ENCODE results near the gene ADCY5.

The ADCY5 gene

GRCh38 chr3:123374016-123374415 is 74.9 kb downstream of the ADCY5 start:
- H3K4me2 ChIP-seq (ENCODE audit: low read length), result no peak overlapping the region
- H4K5ac ChIP-seq (ENCODE audit: low read length), result no peak overlapping the region
- no peak overlapping the region for H3K9ac ChIP-seq (ENCODE audit: low read length)
- H3K4me3 ChIP-seq (ENCODE audit: low read length), result no peak overlapping the region
- H3K27ac ChIP-seq (ENCODE audit: low read depth, low read length), result no peak overlapping the region
- H2BK120ac ChIP-seq (ENCODE audit: low read depth, low read length), result no peak overlapping the region
- no peaks in the 10 kb centered on the region for H3K79me2 ChIP-seq (ENCODE audit: control insufficient read depth, insufficient read depth, low read length)
- no peak overlapping the region for H3K4ac ChIP-seq (ENCODE audit: low read depth, low read length)
- H3K36me3 ChIP-seq (ENCODE audit: control insufficient read depth, insufficient read depth, low read length), result no peaks in the 10 kb centered on the region
- WGBS (ENCODE audit: extremely low coverage, insufficient coverage, low lambda C conversion rate), result no CpG with 5 or more reads among the region's 2 CpGs
- H2BK5ac ChIP-seq (ENCODE audit: low read length), result no peak overlapping the region
- H3K23ac ChIP-seq (ENCODE audit: low read length), result no peak overlapping the region
- DNase-seq, result no peak
- H3K56ac ChIP-seq (ENCODE audit: low read length), result no peak overlapping the region
- H3K27me3 ChIP-seq (ENCODE audit: insufficient read depth, low read length, poor library complexity), result no peaks in the 10 kb centered on the region
- no peaks in the 10 kb centered on the region for H3K4me1 ChIP-seq (ENCODE audit: control insufficient read depth, low read depth, low read length)
- H4K8ac ChIP-seq (ENCODE audit: low read depth, low read length), result no peak overlapping the region
- H3K79me1 ChIP-seq (ENCODE audit: low read length), result no peaks in the 10 kb centered on the region
- no peak overlapping the region for H3K18ac ChIP-seq (ENCODE audit: low read length)
- no peak overlapping the region for H2BK15ac ChIP-seq (replicated peaks; ENCODE audit: low read depth)
- H2AK5ac ChIP-seq (ENCODE audit: low read length), result no peak overlapping the region

- H2BK15ac ChIP-seq (replicated peaks; ENCODE audit: low read depth), result no peak overlapping the region
- no peaks in the 10 kb centered on the region for H3K27me3 ChIP-seq (ENCODE audit: insufficient read depth, low read length, poor library complexity)
- no peak overlapping the region for H3K4me2 ChIP-seq (ENCODE audit: low read length)
- H3K18ac ChIP-seq (ENCODE audit: low read length), result no peak overlapping the region
- H4K8ac ChIP-seq (ENCODE audit: low read depth, low read length), result no peak overlapping the region
- H2BK120ac ChIP-seq (ENCODE audit: low read depth, low read length), result no peak overlapping the region
- no peak overlapping the region for H3K56ac ChIP-seq (ENCODE audit: low read length)
- H2AK5ac ChIP-seq (ENCODE audit: low read length), result no peak overlapping the region
- H3K79me2 ChIP-seq (ENCODE audit: control insufficient read depth, insufficient read depth, low read length), result no peaks in the 10 kb centered on the region
- no peak overlapping the region for H3K4ac ChIP-seq (ENCODE audit: low read depth, low read length)
- no peaks in the 10 kb centered on the region for H3K4me1 ChIP-seq (ENCODE audit: control insufficient read depth, low read depth, low read length)
- WGBS (ENCODE audit: extremely low coverage, insufficient coverage, low lambda C conversion rate), result no CpG with 5 or more reads among the region's 13 CpGs
- H3K9ac ChIP-seq (ENCODE audit: low read length), result no peak overlapping the region
- no peak overlapping the region for H3K4me3 ChIP-seq (ENCODE audit: low read length)
- no peak overlapping the region for H2BK5ac ChIP-seq (ENCODE audit: low read length)
- H3K27ac ChIP-seq (ENCODE audit: low read depth, low read length), result no peak overlapping the region
- H3K23ac ChIP-seq (ENCODE audit: low read length), result no peak overlapping the region
- no peak overlapping the region for H4K5ac ChIP-seq (ENCODE audit: low read length)
- no peak for DNase-seq
- no peaks in the 10 kb centered on the region for H3K36me3 ChIP-seq (ENCODE audit: control insufficient read depth, insufficient read depth, low read length)
- H3K79me1 ChIP-seq (ENCODE audit: low read length), result no peaks in the 10 kb centered on the region
These were observed 75.4 kb downstream of the ADCY5 start for GRCh38 chr3:123373474-123373987.

- Histone ChIP-seq H3K27ac (ENCODE audit: low read depth, low read length) (no peak overlapping the region), H3K4me3 (ENCODE audit: low read length) (no peak overlapping the region), H3K56ac (ENCODE audit: low read length) (no peak overlapping the region), H3K4me2 (ENCODE audit: low read length) (no peak overlapping the region), H3K79me2 (ENCODE audit: control insufficient read depth, insufficient read depth, low read length) (no peaks in the 10 kb centered on the region), H4K5ac (ENCODE audit: low read length) (no peak overlapping the region), H3K9ac (ENCODE audit: low read length) (no peak overlapping the region), H3K27me3 (ENCODE audit: insufficient read depth, low read length, poor library complexity) (no peaks in the 10 kb centered on the region), H2BK120ac (ENCODE audit: low read depth, low read length) (no peak overlapping the region), H4K8ac (ENCODE audit: low read depth, low read length) (no peak overlapping the region), H3K23ac (ENCODE audit: low read length) (no peak overlapping the region), H3K18ac (ENCODE audit: low read length) (no peak overlapping the region), H3K36me3 (ENCODE audit: control insufficient read depth, insufficient read depth, low read length) (no peaks in the 10 kb centered on the region), H3K4ac (ENCODE audit: low read depth, low read length) (no peak overlapping the region), H3K79me1 (ENCODE audit: low read length) (no peaks in the 10 kb centered on the region), H2BK15ac (replicated peaks; ENCODE audit: low read depth) (no peak overlapping the region), H3K4me1 (ENCODE audit: control insufficient read depth, low read depth, low read length) (no peaks in the 10 kb centered on the region), H2AK5ac (ENCODE audit: low read length) (no peak overlapping the region), H2BK5ac (ENCODE audit: low read length) (no peak overlapping the region)
- WGBS (ENCODE audit: extremely low coverage, insufficient coverage, low lambda C conversion rate), result no CpG with 5 or more reads among the region's 7 CpGs
- no peak for DNase-seq
These were observed 76.0 kb downstream of the ADCY5 start for GRCh38 chr3:123372686-123373473.

GRCh38 chr3:123371859-123372685 is 76.8 kb downstream of the ADCY5 start:
- Histone ChIP-seq H3K4me3 (ENCODE audit: low read length) (no peak overlapping the region), H2BK15ac (replicated peaks; ENCODE audit: low read depth) (no peak overlapping the region), H3K4ac (ENCODE audit: low read depth, low read length) (no peak overlapping the region), H4K8ac (ENCODE audit: low read depth, low read length) (no peak overlapping the region), H3K79me2 (ENCODE audit: control insufficient read depth, insufficient read depth, low read length) (no peaks in the 10 kb centered on the region), H2AK5ac (ENCODE audit: low read length) (no peak overlapping the region), H3K56ac (ENCODE audit: low read length) (no peak overlapping the region), H2BK120ac (ENCODE audit: low read depth, low read length) (no peak overlapping the region), H4K5ac (ENCODE audit: low read length) (no peak overlapping the region), H3K18ac (ENCODE audit: low read length) (no peak overlapping the region), H3K27me3 (ENCODE audit: insufficient read depth, low read length, poor library complexity) (no peaks in the 10 kb centered on the region), H3K23ac (ENCODE audit: low read length) (no peak overlapping the region), H3K4me2 (ENCODE audit: low read length) (no peak overlapping the region), H3K27ac (ENCODE audit: low read depth, low read length) (no peak overlapping the region), H3K4me1 (ENCODE audit: control insufficient read depth, low read depth, low read length) (no peaks in the 10 kb centered on the region), H3K36me3 (ENCODE audit: control insufficient read depth, insufficient read depth, low read length) (no peaks in the 10 kb centered on the region), H2BK5ac (ENCODE audit: low read length) (no peak overlapping the region), H3K79me1 (ENCODE audit: low read length) (no peaks in the 10 kb centered on the region), H3K9ac (ENCODE audit: low read length) (no peak overlapping the region)
- WGBS (ENCODE audit: extremely low coverage, insufficient coverage, low lambda C conversion rate), result no CpG with 5 or more reads among the region's 6 CpGs
- no peak for DNase-seq

- H3K18ac ChIP-seq (ENCODE audit: low read length), result no peak overlapping the region
- no peak overlapping the region for H2BK120ac ChIP-seq (ENCODE audit: low read depth, low read length)
- no CpG with 5 or more reads among the region's 10 CpGs for WGBS (ENCODE audit: extremely low coverage, insufficient coverage, low lambda C conversion rate)
- no peaks in the 10 kb centered on the region for H3K27me3 ChIP-seq (ENCODE audit: insufficient read depth, low read length, poor library complexity)
- H2BK5ac ChIP-seq (ENCODE audit: low read length), result no peak overlapping the region
- no peaks in the 10 kb centered on the region for H3K36me3 ChIP-seq (ENCODE audit: control insufficient read depth, insufficient read depth, low read length)
- H3K4me1 ChIP-seq (ENCODE audit: control insufficient read depth, low read depth, low read length), result no peaks in the 10 kb centered on the region
- H2AK5ac ChIP-seq (ENCODE audit: low read length), result no peak overlapping the region
- H3K79me2 ChIP-seq (ENCODE audit: control insufficient read depth, insufficient read depth, low read length), result no peaks in the 10 kb centered on the region
- H3K23ac ChIP-seq (ENCODE audit: low read length), result no peak overlapping the region
- no peak overlapping the region for H4K8ac ChIP-seq (ENCODE audit: low read depth, low read length)
- no peak overlapping the region for H3K56ac ChIP-seq (ENCODE audit: low read length)
- H3K4ac ChIP-seq (ENCODE audit: low read depth, low read length), result no peak overlapping the region
- no peak for DNase-seq
- H4K5ac ChIP-seq (ENCODE audit: low read length), result no peak overlapping the region
- no peaks in the 10 kb centered on the region for H3K79me1 ChIP-seq (ENCODE audit: low read length)
- no peak overlapping the region for H2BK15ac ChIP-seq (replicated peaks; ENCODE audit: low read depth)
- no peak overlapping the region for H3K9ac ChIP-seq (ENCODE audit: low read length)
- H3K4me2 ChIP-seq (ENCODE audit: low read length), result no peak overlapping the region
- H3K27ac ChIP-seq (ENCODE audit: low read depth, low read length), result no peak overlapping the region
- H3K4me3 ChIP-seq (ENCODE audit: low read length), result no peak overlapping the region
These were observed 77.5 kb downstream of the ADCY5 start for GRCh38 chr3:123371426-123371825.
